ENCODE measurements around the gene PKDCC. TPM values are rescaled to one million over a fixed set of nuclear protein-coding genes. Genes with fewer than 3 reads are reported as not detected.
"Not testable (repeated sequence)": the region's sequence is repeated elsewhere in the genome, so short reads cannot be mapped to it uniquely, and the experiment has no call there.

PKDCC gene
- total and polyA plus RNA-seq, 2 of the 8 experiments (the other 6 are each of a cell fraction or from before 2014, with no cell fraction given): 49.9 to 80.1 TPM

- no peak for TF ChIP-seq SP1 (IDR thresholded peaks at IDR 0.05; ENCODE audit: low read depth, low read length)
- TF ChIP-seq KDM4A (IDR thresholded peaks at IDR 0.05; ENCODE audit: low read depth, low read length, severe bottlenecking): no peak
- no peak for TF ChIP-seq EGR1 (IDR thresholded peaks at IDR 0.05; ENCODE audit: borderline replicate concordance, low read depth, low read length)
- TF ChIP-seq SIN3A (conservative IDR thresholded peaks at IDR 0.05 in 1 of 2, IDR thresholded peaks at IDR 0.05 in 1 of 2; ENCODE audit: low read depth in 1 of 2, low read length in 2 of 2): no peak
- no peak for TF ChIP-seq NRF1 (IDR thresholded peaks at IDR 0.05; ENCODE audit: low read depth, low read length)
Observed at GRCh38 chr2:42064417-42064942, 16.7 kb downstream of the PKDCC start (continued).

GRCh38 chr2:42065753-42066152 is 17.9 kb downstream of the PKDCC start:
- H3K14ac ChIP-seq (ENCODE audit: insufficient read length); H3K27ac ChIP-seq (ENCODE audit: low read depth, low read length); H4K8ac ChIP-seq (ENCODE audit: extremely low read depth, insufficient read depth, low read length); H3K4me3 ChIP-seq (ENCODE audit: extremely low read depth in 1 of 4, insufficient read depth in 2 of 4, low read depth in 3 of 4, low read length in 4 of 4); H3K4me1 ChIP-seq (replicated peaks in 1 of 4; ENCODE audit: control insufficient read depth in 3 of 4, insufficient read depth in 4 of 4, low read length in 3 of 4); POLR2A ChIA-PET (ENCODE audit: partially characterized antibody); H3K9me3 ChIP-seq (ENCODE audit: insufficient read depth in 2 of 2, low read depth in 1 of 2, low read length in 1 of 2); H2AFZ ChIP-seq (ENCODE audit: low read length); H3K36me3 ChIP-seq (ENCODE audit: control insufficient read depth in 2 of 4, insufficient read depth in 4 of 4, low read length in 3 of 4); H4K5ac ChIP-seq (ENCODE audit: insufficient read length, low read depth, low read length); H2BK15ac ChIP-seq (ENCODE audit: low read length); H3K56ac ChIP-seq (replicated peaks; ENCODE audit: insufficient read length, low read depth, low read length); H3K23ac ChIP-seq (ENCODE audit: insufficient read length); H2BK5ac ChIP-seq (ENCODE audit: low read depth, low read length); H2BK12ac ChIP-seq (ENCODE audit: low read depth, low read length); H2BK120ac ChIP-seq (replicated peaks; ENCODE audit: low read depth, low read length); FAIRE-seq; H3K79me1 ChIP-seq (ENCODE audit: low read depth, low read length); H2BK20ac ChIP-seq (ENCODE audit: low read length); H4K91ac ChIP-seq (replicated peaks; ENCODE audit: insufficient read length, low read length); H3K9ac ChIP-seq (replicated peaks in 1 of 4; ENCODE audit: extremely low read depth in 1 of 4, low read depth in 3 of 4, low read length in 3 of 4); H3K79me2 ChIP-seq (ENCODE audit: control insufficient read depth in 1 of 2, insufficient read depth in 2 of 2, low read length in 2 of 2); H3K23me2 ChIP-seq (ENCODE audit: low read depth, low read length); H3K4me2 ChIP-seq (ENCODE audit: insufficient read depth in 1 of 2, low read depth in 2 of 2, low read length in 2 of 2); H3K27me3 ChIP-seq (replicated peaks in 1 of 4; ENCODE audit: control insufficient read depth in 3 of 4, extremely low read depth in 1 of 4, insufficient read depth in 3 of 4, low read length in 3 of 4); H3K4ac ChIP-seq (replicated peaks; ENCODE audit: insufficient read length, low read depth, low read length); H3K18ac ChIP-seq (ENCODE audit: extremely low read depth, low read length); H2AK5ac ChIP-seq (ENCODE audit: low read depth, low read length); DNase-seq (ENCODE audit: low read depth in 1 of 2, low spot score in 2 of 2); H4K20me1 ChIP-seq (replicated peaks in 1 of 2; ENCODE audit: control insufficient read depth in 1 of 2, insufficient read depth in 2 of 2, low read length in 2 of 2): not testable (repeated sequence)
- CTCF ChIA-PET (ENCODE audit: partially characterized antibody): interaction anchor here (2.3 kb wide), 1 partner anchor 21 kb away, joined by 7 read pairs; no protein-coding TSS in a partner anchor
- WGBS, 2 experiments (ENCODE audit: extremely low coverage in 1 of 2, insufficient coverage in 1 of 2, insufficient read length in 1 of 2, insufficient replicate concordance in 2 of 2, low coverage in 1 of 2, low lambda C conversion rate in 2 of 2, missing lambda C conversion rate in 1 of 2): 90% methylated on average over 5 of the region's 5 CpGs; no CpG with 5 or more reads in 1 of the 2 experiments
